ENCODE results near the gene CLK1. TPM values are rescaled to one million over a fixed set of nuclear protein-coding genes. Genes with fewer than 3 reads are reported as not detected.

Gene CLK1
- total and polyA plus RNA-seq, 2 of the 13 experiments (the other 11 are each of a cell fraction or from before 2014, with no cell fraction given), result 66.6 to 101 TPM

GRCh38 chr2:200811333-200812121 is 52.9 kb downstream of the CLK1 start, which contains the start of gene BZW1 (continued):
- TF ChIP-seq ZNF83 (CRISPR knock-in tag; IDR thresholded peaks at IDR 0.05; ENCODE audit: borderline replicate concordance), result no peak
- no peak for TF ChIP-seq NR2F6 (IDR thresholded peaks at IDR 0.05)
- TF ChIP-seq NR2F6 (CRISPR knock-in tag; IDR thresholded peaks at IDR 0.05), result no peak; the same call in 1 of the 2 replicates
- no peak for TF ChIP-seq EZH2 (conservative IDR thresholded peaks at IDR 0.05; ENCODE audit: low read depth, low read length)
- TF ChIP-seq AGO2 (optimal IDR thresholded peaks at IDR 0.05; ENCODE audit: low read depth, low read length), result no peak
- 0 out of 2 replicates have a peak, but pooled peaks have one; percentile 24 for TF ChIP-seq HOXD1 (CRISPR knock-in tag; IDR thresholded peaks at IDR 0.05)
- 0 out of 2 replicates have a peak, but pooled peaks have one; percentile 41 for TF ChIP-seq SNAPC2 (CRISPR knock-in tag; IDR thresholded peaks at IDR 0.05)
- TF ChIP-seq ZNF430 (CRISPR knock-in tag; IDR thresholded peaks at IDR 0.05), result no peak
- peak in 1 of 2 experiments; percentile 25; a peak in 1 of 4 replicates for TF ChIP-seq REST (IDR thresholded peaks at IDR 0.05; ENCODE audit: borderline replicate concordance in 1 of 2, low read depth in 1 of 2, low read length in 2 of 2)
- TF ChIP-seq HMGXB4 (CRISPR knock-in tag; IDR thresholded peaks at IDR 0.05; ENCODE audit: borderline replicate concordance in 1 of 2, low read depth in 1 of 2), result no peak
- TF ChIP-seq MXD3 (CRISPR knock-in tag; IDR thresholded peaks at IDR 0.05), result peak; percentile 91; the same call in 1 of the 2 replicates
- TF ChIP-seq NKX3-1 (CRISPR knock-in tag; IDR thresholded peaks at IDR 0.05), result peak; percentile 90; the same call in 1 of the 2 replicates
- peak; percentile 65; the same call in 1 of the 2 replicates for TF ChIP-seq FOXK1 (CRISPR knock-in tag; IDR thresholded peaks at IDR 0.05; ENCODE audit: borderline replicate concordance, low read depth)
- TF ChIP-seq TRIM24 (CRISPR knock-in tag; IDR thresholded peaks at IDR 0.05), result 0 out of 2 replicates have a peak, but pooled peaks have one; percentile 37
- TF ChIP-seq PAXIP1 (CRISPR knock-in tag; conservative IDR thresholded peaks at IDR 0.05), result peak; percentile 74
- no peak for TF ChIP-seq ZNF44 (CRISPR knock-in tag; IDR thresholded peaks at IDR 0.05)
- TF ChIP-seq CCDC6 (CRISPR knock-in tag; IDR thresholded peaks at IDR 0.05), result peak; percentile 55
- no peak for TF ChIP-seq ZNF337 (CRISPR knock-in tag; IDR thresholded peaks at IDR 0.05; ENCODE audit: borderline replicate concordance, low read depth)
